ENCODE data around the gene ROR2.

ROR2 gene

DNA sequence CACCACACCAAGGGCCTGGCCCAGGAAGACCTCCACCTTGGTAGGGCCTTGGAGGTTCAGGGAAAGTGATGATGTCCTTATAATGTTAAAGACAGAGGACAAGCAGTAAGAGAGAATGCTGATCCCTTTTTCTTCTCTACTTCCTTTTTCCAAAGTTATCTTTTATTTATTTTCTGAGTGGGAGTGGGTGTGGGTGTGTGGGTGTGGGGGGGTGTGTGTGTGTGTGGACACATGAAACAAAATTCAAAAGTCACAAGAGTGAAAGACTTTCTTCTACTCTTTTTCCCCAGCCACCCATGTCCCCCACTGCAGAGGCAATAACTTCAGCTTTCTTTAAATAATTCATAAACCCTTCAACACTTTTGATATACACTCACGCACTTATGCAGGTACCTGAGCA lies 70.8 kb downstream of the ROR2 start:
- no peak for DNase-seq (ENCODE audit: low spot score)

DNA sequence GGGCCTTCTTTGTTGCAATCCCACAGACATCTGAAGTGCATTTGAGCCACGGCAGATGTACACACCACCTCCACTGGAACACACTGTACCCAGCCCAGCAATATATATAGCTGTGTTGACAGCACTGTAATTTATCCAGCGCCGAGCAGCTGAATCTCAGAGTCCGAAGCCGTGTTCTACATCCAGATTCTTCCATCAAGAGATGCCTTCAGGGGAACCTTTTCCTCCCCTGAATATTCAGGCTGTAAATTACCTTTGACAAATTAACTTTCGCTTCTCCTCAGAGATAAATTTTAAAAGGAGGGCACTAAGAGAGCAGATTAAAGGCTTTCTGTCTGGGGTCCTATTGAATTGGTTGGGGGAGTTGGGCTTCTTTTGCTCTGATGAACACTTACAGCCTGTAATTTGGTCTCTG lies 76.4 kb downstream of the ROR2 start:
- no peak for DNase-seq (ENCODE audit: low spot score)

DNA sequence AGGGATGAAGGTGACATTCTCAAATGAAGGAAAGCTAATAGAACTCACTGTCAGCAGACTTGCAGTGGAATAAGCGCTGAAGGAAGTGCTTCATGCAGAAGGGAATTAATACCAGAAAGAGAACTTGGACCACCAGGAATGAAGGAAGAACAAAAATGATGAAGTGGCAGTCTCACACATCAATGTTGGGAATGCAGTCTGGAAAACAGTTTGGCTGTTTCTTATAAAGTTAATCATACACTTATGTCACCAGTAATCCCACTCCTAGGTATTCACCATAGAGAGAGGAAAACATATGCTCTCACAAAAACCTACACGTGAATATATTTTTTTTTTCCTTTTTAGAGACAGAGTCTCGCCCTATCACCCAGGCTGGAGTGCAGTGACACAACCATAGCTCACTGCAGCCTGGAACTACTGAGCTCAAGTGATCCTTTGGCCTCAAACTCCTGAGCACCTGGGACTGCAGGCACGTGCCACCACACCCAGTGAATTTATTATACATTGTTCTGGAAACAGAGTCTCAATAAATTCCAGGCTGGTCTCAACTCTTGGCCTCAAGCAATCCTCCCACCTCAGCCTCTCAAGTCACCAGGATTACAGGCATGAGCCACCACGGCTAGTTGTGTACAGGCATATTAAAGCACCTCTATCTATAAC lies 81.2 kb downstream of the ROR2 start:
- DNase-seq (ENCODE audit: low spot score): no peak

DNA sequence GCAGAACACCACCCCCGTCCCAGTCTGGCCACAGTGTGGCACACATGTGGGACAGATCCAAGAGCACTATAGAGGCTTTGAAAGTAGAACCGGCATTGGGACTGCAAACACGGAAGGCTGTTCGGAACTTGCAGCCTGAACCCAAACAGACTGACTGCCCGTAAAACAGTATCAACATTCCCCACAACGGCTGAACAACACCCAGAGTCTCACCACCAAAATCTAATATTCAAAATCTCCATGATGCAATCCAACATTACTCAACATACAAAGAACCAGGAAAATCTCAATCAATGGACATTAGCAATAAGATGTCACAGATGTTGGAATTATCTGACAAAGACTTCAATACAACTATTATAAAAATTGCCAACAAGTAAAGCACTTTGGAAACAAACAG lies 82.3 kb downstream of the ROR2 start:
- no peak for DNase-seq (ENCODE audit: low spot score)

DNA sequence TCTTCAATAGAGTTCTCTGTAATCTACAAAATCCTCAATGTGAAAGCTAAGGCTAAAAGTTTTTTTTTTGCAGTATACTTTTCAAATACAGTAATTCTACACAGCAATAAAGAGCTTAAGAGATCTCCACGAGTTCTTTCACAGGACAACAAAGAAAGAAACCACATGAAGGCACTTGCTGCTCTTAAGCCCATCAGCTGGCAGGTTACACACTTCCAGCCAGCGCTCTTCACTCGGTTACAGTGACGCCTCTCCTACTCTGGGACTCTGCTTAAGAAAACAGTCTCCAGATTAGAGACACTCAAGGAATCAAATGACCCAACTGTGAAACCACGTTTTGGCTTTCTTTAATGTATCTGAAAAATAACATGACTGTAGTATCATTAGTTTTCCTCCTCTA lies 85.0 kb downstream of the ROR2 start:
- DNase-seq (ENCODE audit: low spot score): no peak

DNA sequence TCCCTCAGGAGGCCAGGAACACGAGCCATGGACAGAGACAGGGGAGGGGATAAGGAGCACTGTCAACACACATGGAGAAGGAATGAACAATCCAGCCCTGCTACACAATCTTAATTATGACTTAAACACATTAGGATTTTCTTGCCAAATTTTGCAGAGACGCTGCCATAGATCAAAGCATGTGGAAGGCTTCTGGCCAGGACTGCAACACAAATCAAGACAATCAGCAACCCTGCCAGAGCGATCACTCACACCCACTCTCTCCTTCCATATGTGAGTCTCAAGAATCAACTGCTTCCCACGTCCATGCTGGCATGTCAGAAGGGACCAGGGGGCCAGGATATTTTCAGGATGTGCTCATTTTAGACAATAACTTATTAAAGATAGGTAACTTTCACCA lies 85.6 kb downstream of the ROR2 start:
- no peak for DNase-seq (ENCODE audit: low spot score)

DNA sequence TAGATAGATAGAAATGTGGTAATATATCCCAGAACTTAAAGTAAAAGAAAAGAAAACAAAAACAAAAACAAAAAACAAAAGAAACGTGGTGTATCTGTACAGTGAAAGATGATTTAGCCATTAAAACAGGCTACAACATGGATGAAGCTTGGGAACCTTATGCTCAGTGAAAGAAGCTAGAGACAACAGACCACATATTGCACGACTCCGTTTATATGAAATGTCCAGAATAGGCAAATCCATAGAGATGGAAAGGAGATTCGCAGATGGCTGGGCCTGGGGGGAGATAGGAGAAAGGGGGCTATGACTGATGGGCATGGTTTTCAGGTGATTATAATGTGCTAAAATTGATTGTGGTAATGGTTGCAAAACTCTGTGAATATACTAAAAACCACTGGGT lies 86.6 kb downstream of the ROR2 start:
- no peak for DNase-seq (ENCODE audit: low spot score)

DNA sequence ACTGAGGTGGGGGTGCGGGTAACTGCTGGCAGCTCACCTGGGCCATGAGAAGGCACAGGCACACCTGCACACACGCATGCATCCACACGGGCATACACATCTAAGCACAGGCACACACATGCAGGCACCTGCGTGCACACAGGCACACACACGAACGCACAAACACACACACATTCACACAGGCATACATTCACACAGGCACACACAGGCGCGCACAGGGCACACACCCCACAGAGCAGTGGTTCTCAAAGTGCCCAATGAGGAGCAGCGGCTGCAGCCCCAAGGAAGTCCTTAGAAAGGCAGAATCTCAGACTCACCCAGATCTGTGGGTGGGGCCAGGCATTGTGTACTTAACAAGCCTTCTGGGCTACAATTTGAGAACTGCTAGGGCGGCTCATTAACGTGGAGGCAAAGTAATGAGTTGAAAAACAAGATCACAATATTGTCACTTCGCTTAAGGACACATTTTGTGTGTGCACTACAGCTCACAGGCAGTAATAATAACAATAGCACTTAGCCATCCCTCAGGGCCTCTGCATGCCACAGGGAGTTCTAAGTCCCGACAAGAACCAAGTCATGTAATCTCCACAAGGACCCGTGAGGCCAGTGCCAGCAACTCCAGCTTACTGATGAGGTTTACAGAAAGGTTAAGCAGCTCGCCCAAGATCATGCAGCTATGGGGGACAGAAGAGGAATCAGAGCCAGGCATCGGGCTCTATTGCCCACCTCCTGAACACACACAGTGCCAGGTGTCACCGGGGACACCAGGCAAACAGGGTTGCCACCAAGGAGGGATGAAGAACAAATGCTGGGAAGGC lies 91.6 kb downstream of the ROR2 start:
- no peak for DNase-seq (ENCODE audit: low spot score)

DNA sequence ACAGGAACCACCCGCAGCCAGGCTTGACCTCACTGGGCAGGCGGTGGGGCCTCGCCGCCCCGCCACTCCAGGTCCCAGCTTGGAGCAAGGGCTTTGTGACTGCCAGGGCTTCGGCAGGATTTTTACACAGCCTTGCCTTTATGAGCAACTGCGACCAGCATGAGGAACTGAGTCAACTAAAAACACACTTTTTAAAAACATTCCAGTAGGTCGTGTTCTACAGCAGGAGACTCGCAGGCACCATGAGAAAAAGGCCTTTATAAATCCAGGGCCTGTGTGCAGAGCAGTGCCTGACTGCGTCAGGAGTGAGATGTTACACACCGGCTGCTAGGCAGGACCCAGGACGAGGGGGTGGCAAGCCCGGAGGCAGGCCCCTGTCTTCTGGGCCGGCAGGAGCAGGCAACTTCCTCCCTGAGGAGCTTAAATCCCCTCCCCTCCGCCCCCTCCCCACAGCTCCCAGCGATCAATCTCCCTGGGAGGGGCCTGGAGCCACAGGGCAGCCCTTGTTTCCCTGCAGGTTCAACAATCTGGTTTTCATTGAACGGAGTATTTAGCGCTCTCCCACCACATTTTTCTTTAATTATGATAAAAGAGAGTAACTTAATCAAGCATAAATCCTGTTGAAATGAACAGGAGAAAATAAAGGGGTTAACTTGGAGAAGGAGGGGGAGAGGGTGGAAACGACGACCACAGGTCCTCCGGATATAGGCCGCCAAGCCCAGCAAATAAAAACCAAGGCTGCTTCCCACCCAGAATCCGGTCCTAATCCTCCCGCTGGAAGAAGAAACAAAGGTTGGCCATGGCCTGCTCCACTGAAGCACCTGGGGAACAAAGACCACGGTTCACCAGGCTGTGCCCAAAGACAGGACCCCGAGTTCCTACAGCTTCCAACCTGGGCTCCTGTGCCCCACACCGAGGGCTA lies 92.5 kb downstream of the ROR2 start:
- DNase-seq (ENCODE audit: low spot score): no peak

DNA sequence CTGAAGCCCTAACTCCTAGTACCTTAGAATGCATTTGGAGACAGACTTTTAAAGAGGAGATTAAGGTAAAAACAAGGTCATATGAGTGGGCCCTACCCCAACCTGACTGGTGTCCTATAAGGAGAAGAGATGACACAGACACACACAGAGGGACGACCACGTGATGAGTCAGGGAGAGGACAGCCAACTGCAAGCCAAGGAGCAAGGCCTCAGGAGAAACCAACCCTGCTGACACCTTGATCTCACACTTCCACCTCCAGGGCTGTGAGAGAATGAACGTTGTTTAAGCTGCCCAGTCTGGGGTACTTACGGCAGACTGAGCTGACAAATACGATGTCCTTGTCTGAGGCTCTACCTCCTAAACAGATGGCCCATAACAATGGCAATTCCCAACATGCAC lies 93.6 kb downstream of the ROR2 start:
- no peak for DNase-seq (ENCODE audit: low spot score)

DNA sequence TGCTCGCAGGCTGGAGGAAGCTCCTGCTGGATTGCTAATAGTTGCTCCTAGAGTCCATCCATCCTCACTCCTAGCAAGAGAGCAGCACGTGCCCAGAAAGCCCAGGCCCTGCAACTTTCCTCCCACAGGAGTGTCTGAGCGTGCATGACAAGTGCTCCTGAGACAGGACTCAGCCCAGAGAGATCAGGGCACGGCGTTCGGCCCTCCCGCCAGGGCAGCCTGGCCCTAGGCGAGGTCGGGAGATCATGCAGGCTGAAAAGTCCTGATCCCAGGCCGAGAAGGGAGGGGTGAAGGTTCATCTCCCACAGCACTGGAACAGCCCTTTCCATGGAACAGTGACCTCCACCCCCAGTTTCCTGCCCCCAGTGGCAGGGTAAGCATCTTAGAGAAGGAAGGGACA lies 94.8 kb downstream of the ROR2 start:
- no peak for DNase-seq (ENCODE audit: low spot score)

DNA sequence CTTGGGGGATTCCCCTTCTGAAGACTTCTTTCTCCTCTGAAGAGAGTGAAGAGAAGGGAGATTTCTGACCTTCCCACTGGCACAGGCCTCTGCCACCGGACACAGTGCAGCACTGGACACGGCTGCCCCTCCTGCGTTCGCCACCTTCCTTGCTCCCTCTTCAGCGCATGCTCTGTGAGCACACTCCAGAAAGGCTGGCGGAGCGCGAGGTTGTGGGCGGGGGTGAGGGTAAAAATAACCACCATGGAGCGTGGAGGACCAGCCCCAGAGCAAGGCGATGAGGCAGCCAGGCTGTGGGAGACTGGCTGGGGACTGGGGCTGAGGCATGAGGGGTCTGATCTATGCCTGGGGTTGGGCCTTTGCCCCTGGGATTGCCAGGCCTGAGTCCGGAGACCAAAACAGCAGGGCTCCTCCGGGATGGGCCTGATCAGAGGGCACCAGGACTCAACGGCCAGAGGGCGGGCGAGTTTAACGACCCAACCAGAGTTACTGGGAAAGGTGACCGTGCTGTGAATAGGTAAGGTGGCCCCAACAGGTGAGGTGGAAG lies 97.2 kb downstream of the ROR2 start:
- DNase-seq (ENCODE audit: low spot score): no peak

DNA sequence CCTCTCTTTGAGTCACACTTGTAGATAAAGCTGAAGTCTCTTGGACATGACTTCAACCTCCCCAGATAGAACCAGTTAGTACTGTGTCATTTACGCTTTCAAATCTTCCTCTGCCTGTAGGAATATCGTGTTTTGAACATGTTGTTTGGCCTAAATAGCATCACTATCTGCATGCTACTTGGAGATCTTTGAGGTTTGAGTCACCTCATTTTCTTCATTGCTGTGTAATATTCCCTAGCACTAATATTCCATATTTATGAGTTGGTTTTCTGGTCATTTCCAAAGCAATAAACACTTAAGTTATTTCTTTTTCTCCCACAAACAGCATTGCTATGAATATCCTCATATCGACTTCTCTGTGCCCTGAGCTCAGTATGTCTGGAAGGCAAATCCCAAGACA lies 100.3 kb downstream of the ROR2 start:
- no peak for DNase-seq (ENCODE audit: low spot score)

DNA sequence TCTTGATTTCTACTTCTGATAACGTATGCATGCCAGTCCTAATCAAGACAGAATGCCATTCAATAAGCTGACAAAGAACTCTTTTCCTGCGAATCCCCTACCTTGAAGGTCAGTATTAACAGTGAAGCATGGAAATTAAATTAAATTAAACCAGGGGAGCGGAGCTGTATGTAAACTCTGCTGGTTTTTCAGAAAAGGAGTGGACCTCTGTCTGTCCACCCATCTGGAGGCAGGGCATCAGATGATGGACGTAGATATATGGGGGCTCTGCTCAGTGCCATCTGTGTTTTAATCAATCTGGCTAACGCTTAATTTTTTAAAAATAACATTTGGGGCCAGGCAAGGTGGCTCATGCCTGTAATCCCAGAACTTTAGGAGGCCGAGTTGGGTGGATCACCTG lies 101.9 kb downstream of the ROR2 start:
- DNase-seq (ENCODE audit: low spot score): no peak

DNA sequence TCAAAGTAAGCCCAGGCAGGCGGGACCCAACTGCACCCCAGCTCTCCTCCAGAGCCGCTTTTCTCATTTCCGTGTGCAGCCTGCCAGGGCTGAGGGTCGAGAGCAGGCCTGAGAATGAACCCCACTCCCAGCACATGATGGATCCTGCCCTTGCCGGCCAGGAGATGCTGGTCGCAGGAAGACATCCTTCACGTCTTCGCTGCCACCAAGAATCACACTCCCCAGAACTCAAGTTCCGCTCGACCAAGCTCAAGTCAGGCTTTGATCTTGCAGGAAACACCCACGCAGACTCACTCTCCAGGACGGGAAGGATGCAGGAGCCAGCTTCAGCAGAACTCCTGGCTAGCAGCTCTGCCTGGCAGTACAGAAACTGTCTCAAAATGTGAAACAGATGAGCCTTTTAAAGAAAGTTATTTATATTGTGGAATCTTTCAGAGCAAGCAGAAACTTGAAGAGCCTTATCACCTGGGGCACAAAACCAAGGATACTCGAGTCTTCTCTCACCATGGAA lies 102.4 kb downstream of the ROR2 start:
- DNase-seq (ENCODE audit: low spot score): no peak

DNA sequence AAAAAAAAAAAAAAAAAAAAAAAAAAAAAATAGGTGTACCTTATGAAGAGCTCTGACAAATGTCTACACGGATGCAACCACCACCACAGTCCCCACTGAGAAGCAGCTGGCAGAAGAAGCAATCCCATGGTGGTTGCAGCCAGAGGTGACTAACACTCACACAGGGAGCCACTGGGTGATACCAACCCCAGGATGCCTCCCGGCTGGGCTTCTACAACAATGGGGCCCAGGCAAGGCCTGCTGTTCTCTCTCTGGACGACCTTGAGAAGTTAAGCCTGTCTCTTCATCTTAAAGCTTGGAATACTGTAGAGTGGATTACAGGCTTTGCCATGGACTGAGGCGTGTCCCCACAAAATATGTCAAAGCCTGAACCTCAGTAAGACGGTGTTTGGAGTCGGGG lies 104.1 kb downstream of the ROR2 start:
- DNase-seq (ENCODE audit: low spot score): no peak

DNA sequence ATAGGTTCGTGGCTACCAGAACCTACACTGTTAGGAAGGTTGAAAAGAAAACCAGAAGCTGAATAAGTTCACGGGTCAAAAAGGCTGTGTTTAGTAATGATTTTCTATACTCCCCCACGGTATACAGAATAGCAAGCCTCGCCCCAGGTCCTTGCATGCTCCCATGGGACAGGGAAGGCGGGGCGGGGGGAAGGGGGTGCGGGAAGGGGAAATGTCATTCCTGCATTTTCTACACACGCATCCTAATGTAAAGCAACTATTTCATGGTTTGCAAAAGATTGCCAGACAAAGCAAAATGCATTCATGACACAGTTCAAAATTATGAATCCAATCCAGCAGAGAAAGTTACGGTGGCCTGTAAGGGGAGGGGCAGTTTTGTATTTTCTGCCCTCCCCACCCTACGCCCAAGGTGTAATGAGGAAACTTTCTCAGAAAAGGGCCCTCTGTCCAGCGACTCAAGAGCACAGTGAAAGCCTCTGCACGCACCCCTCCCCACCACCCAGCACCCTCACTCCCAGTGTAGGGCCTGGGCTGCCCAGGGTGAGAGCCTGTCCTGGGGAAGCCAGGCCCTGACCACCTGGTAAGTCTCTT lies 105.2 kb downstream of the ROR2 start:
- no peak for DNase-seq (ENCODE audit: low spot score)

DNA sequence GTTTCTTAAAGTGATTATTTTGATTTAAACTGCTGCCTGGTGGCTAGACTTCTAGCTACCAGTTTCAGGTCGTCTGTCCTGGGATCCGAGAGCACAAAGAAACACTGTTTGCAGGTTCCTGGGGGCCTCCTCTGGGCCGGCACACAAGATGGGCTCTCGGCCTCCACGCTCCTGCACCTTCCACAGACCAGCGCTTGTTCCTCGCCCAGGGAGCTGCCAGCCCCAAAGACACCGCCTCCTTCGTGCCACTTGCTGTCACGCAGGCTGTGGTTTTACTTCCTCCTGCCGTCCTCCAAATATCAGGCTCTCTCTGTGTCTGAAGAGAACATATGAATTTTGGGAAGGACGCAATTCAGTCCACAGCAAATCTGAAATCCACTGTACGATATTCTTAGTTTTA lies 105.8 kb downstream of the ROR2 start:
- peak; percentile 20 for DNase-seq (ENCODE audit: low spot score)

DNA sequence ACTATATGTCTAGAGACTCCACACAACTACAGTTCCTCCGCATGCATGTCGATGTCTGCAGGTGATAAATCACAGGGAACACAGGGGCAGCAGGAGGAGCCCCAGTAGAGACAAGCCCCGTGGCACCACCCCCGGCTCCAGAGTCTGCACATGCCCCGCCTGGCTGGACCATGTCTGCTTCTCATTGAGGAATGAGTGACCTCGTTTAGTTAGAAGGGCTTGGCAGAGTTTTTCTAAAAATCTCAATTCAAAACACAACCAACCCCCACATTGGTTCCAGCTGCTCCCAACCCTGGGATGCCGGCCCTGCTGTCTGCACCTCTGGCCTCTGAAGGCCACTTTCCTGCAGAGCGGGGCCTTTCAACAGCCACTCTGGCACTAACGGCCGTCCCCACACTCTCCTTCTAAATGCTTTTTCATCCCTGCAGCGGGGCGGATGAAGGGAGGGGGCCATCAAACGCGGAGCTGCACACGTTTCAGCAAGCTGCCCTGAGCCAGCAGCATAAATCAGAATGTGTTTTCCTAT lies 106.3 kb downstream of the ROR2 start:
- DNase-seq (ENCODE audit: low spot score): peak; percentile 2

DNA sequence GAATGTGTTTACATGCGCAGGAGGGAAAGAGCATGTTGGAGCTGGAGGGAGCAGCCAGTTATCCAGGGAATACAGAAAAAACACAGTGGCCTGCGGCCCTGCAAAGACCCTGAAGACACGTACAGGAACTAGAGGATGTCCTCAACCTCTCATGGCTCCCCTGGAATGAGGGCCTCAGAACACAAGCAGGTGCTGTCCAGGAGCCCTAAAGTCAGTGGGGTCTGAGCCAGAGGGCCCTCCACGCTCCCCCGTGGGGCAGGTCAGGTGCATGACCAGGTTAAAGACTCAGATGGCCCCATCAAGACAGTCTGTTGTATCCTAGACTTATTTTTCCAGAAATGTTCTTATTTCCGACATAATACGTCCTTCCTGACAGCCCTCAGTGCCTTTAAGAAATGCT lies 106.9 kb downstream of the ROR2 start:
- no peak for DNase-seq (ENCODE audit: low spot score)

DNA sequence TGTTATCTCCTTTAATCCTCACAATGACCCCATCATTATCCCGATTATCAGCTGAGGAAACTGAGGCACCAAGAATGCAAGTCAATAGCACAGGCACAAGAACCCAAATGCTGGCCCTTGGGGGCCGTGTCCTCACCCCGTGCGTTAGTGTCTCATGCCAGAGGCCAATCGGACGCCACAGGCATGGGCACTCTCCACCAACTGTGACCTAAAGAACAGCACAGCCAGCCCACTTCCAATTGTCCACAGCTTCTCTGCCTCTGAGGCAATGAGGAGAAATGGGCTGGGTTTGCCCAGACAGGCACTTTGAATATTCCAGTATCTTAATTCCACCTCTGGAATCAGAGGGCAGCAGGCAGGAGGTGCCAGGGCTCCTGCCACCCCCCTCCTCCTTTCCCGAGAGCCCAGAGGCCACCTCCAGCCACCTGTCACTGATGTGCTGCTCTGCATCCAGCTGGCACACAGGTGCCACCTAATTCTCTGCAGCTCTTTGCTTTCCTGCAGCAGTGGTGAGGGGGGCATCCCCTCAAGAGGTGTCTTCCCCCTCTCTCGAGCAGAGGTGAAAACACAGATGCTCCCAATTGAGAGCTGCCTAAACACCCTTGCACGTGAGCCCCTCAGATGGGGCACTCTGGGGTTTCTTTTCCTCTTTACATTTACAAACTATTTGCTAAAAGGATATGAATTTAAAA lies 107.5 kb downstream of the ROR2 start:
- DNase-seq (ENCODE audit: low spot score): no peak
